ENCODE results near the gene CDKL1.

The CDKL1 gene

GRCh38 chr14:50396631-50397389 is at the start of gene CDKL1:
Gene CDKL1, minus strand, starts transcription at chr14:50396881. Its CDS starts 1,013 bp downstream, at chr14:50395868.
- peak; percentile 5 to 28 for DNase-seq

GRCh38 chr14:50434528-50434927 is 37.8 kb upstream of the CDKL1 start:
- no peak for DNase-seq

- no peak for DNase-seq
Observed at GRCh38 chr14:50432131-50432530, 35.5 kb upstream of the CDKL1 start.

- DNase-seq = no peak
Observed at GRCh38 chr14:50425816-50426215, 29.1 kb upstream of the CDKL1 start.

- DNase-seq = no peak
Observed at GRCh38 chr14:50425105-50425504, 28.4 kb upstream of the CDKL1 start.

GRCh38 chr14:50423529-50423928 is 26.8 kb upstream of the CDKL1 start:
- DNase-seq = no peak

GRCh38 chr14:50421499-50421898 is 24.8 kb upstream of the CDKL1 start:
- no peak for DNase-seq

GRCh38 chr14:50417853-50418252 is 21.2 kb upstream of the CDKL1 start:
- no peak for DNase-seq

- DNase-seq = no peak
Observed at GRCh38 chr14:50410921-50411320, 14.2 kb upstream of the CDKL1 start.

GRCh38 chr14:50410071-50410470 is 13.4 kb upstream of the CDKL1 start:
- DNase-seq = no peak

GRCh38 chr14:50407111-50407812 is 10.6 kb upstream of the CDKL1 start:
- no peak for DNase-seq

GRCh38 chr14:50403419-50403818 is 6.7 kb upstream of the CDKL1 start:
- no peak for DNase-seq

GRCh38 chr14:50402965-50403364 is 6.3 kb upstream of the CDKL1 start:
- no peak for DNase-seq

GRCh38 chr14:50400461-50400860 is 3.8 kb upstream of the CDKL1 start:
- DNase-seq = no peak

GRCh38 chr14:50399251-50400032 is 2.8 kb upstream of the CDKL1 start:
- DNase-seq = no peak

- no peak for DNase-seq
Observed at GRCh38 chr14:50398189-50398580, 1.5 kb upstream of the CDKL1 start.

GRCh38 chr14:50397390-50398188 is 908 bp upstream of the CDKL1 start:
- DNase-seq = no peak

- DNase-seq = no peak
Observed at GRCh38 chr14:50395448-50395847, 1.2 kb downstream of the CDKL1 start.

- DNase-seq = no peak
Observed at GRCh38 chr14:50394713-50395112, 2.0 kb downstream of the CDKL1 start.

GRCh38 chr14:50389668-50390441 is 6.8 kb downstream of the CDKL1 start:
- DNase-seq = no peak

GRCh38 chr14:50388256-50388931 is 8.3 kb downstream of the CDKL1 start:
- no peak for DNase-seq

Data from CD4-positive, alpha-beta T cell treated with Interferon alpha-2 for 1 hour (primary cell).